HepG2 (cell line): ENCODE measurements around the gene RPL5. TPM values are rescaled to one million over a fixed set of nuclear protein-coding genes. Genes with fewer than 3 reads are reported as not detected.

Experiments
- ATF5 ChIP-seq: sonication (generic); formaldehyde crosslinking; IDR thresholded peaks from 2 replicates; pipeline ENCODE4 v1.4.0; 2020; ENCODE audit warnings: mild to moderate bottlenecking, low read depth, missing genetic modification reagents
- CREB1 ChIP-seq, 2 experiments: fragments of 450-650 bp in 1 of 2; IDR thresholded peaks; 2 replicates each; pipeline ENCODE4 v1.6.1; 2016 to 2017; ENCODE audit warnings: control low read depth in 1 of 2, mild to moderate bottlenecking in 1 of 2, missing compliant biosample characterization in 1 of 2, missing genetic modification characterization in 1 of 2
- ESRRA ChIP-seq: sonication (generic); formaldehyde crosslinking; IDR thresholded peaks from 2 replicates; pipeline ENCODE4 v1.5.1; 2020; ENCODE audit warnings: mild to moderate bottlenecking, low read depth, missing genetic modification reagents
- FOXP1 ChIP-seq, 2 experiments: fragments of 450-650 bp in 1 of 2; IDR thresholded peaks; 2 replicates each; pipeline ENCODE4 v1.6.1; 2017 to 2018; ENCODE audit warnings: antibody characterized with exemption in 1 of 2
- HDAC2 ChIP-seq: sonication (generic); formaldehyde crosslinking; IDR thresholded peaks from 2 replicates; pipeline ENCODE4 v1.4.0; 2020; ENCODE audit warnings: missing genetic modification reagents
- HHEX ChIP-seq: IDR thresholded peaks from 2 replicates; pipeline ENCODE4 v1.6.1; 2016; ENCODE audit warnings: control low read depth
- HNRNPLL ChIP-seq: fragments of 200-400 bp; formaldehyde crosslinking; IDR thresholded peaks from 2 replicates; pipeline ENCODE4 v1.6.1; 2017; ENCODE audit warnings: mild to moderate bottlenecking, low read depth, low read length; ENCODE audit not compliant: poor library complexity, severe bottlenecking
- JDP2 ChIP-seq: sonication (generic); formaldehyde crosslinking; IDR thresholded peaks from 2 replicates; pipeline ENCODE4 v1.8.1; 2022; ENCODE audit warnings: missing genetic modification reagents, borderline replicate concordance
- JUN ChIP-seq: sonication (generic); formaldehyde crosslinking; IDR thresholded peaks from 2 replicates; pipeline ENCODE4 v1.4.0; 2020; ENCODE audit warnings: mild to moderate bottlenecking, missing genetic modification reagents
- MZF1 ChIP-seq: sonication (generic); formaldehyde crosslinking; IDR thresholded peaks from 2 replicates; pipeline ENCODE4 v1.8.1; 2023; ENCODE audit warnings: mild to moderate bottlenecking, missing genetic modification reagents, borderline replicate concordance
- NR3C1 ChIP-seq: sonication (generic); formaldehyde crosslinking; IDR thresholded peaks from 2 replicates; pipeline ENCODE4 v1.4.0; 2020; ENCODE audit warnings: missing genetic modification reagents
- SATB2 ChIP-seq: sonication (generic); formaldehyde crosslinking; IDR thresholded peaks from 2 replicates; pipeline ENCODE4 v1.5.0; 2020; ENCODE audit warnings: missing genetic modification reagents
- TBX2 ChIP-seq: sonication (generic); formaldehyde crosslinking; IDR thresholded peaks from 2 replicates; pipeline ENCODE4 v1.5.0; 2020; ENCODE audit warnings: missing genetic modification reagents, mild to moderate bottlenecking, borderline replicate concordance
- TCF7 ChIP-seq: sonication (generic); IDR thresholded peaks from 2 replicates; pipeline ENCODE4 v1.6.1; 2016; ENCODE audit warnings: antibody characterized with exemption, low read depth
- TEAD3 ChIP-seq: optimal IDR thresholded peaks from 2 replicates; pipeline ENCODE3; 2016; ENCODE audit warnings: borderline replicate concordance
- ZBTB8A ChIP-seq: sonication (generic); formaldehyde crosslinking; IDR thresholded peaks from 2 replicates; pipeline ENCODE4 v1.4.0; 2020; ENCODE audit warnings: mild to moderate bottlenecking, low read depth, missing genetic modification reagents, borderline replicate concordance
- ZNF431 ChIP-seq: sonication (generic); formaldehyde crosslinking; IDR thresholded peaks from 2 replicates; pipeline ENCODE4 v1.9.0; 2022; ENCODE audit warnings: missing genetic modification reagents, low read depth, mild to moderate bottlenecking, borderline replicate concordance
- ZNF441 ChIP-seq: sonication (generic); formaldehyde crosslinking; IDR thresholded peaks from 2 replicates; pipeline ENCODE4 v1.7.0; 2021; ENCODE audit warnings: missing genetic modification reagents, borderline replicate concordance
- ZNF543 ChIP-seq: sonication (generic); formaldehyde crosslinking; IDR thresholded peaks from 2 replicates; pipeline ENCODE4 v1.4.0; 2020; ENCODE audit warnings: mild to moderate bottlenecking, missing genetic modification reagents
- ZNF589 ChIP-seq: sonication (generic); formaldehyde crosslinking; conservative IDR thresholded peaks from 2 replicates; pipeline ENCODE4 v1.8.0; 2022; ENCODE audit warnings: mild to moderate bottlenecking, moderate library complexity, missing genetic modification reagents
- ZNF768 ChIP-seq: sonication (generic); formaldehyde crosslinking; IDR thresholded peaks from 2 replicates; pipeline ENCODE4 v1.4.0; 2020; ENCODE audit warnings: missing genetic modification reagents
- polyA plus RNA-seq, 8 experiments: library from polyadenylated mRNA; depleted of rRNA in 3 of 8; stranded (reverse) in 7 of 8; unstranded in 1 of 8; fragments of >200 nt; fragmentation: Illumina TruSeq in 4 of 8; extraction: Trizol in 4 of 8; gene quantifications; 2 replicates each; pipeline versions ENCODE4 v1.2.1 to v1.2.3, GENCODE V29; 2011 to 2016; ENCODE audit warnings: low read depth in 4 of 8, missing spikeins in 1 of 8, mixed read lengths in 1 of 8; ENCODE audit not compliant: insufficient read depth in 1 of 8
- total RNA-seq, 5 experiments: library from RNA; depleted of rRNA; stranded (reverse); fragments of >200 nt; fragmentation: Illumina TruSeq; extraction: Trizol; gene quantifications; 2 replicates each; pipeline ENCODE4 v1.2.3, GENCODE V29; 2016; ENCODE audit warnings: low read depth in 1 of 5

The RPL5 gene
- total and polyA plus RNA-seq, 2 of the 13 experiments (the other 11 are each of a cell fraction or from before 2014, with no cell fraction given) = 2,304 to 2,520 TPM

- TF ChIP-seq ATF5 (CRISPR knock-in tag) (peak; percentile 99), HHEX (CRISPR knock-in tag) (no peak), SATB2 (peak; percentile 99), FOXP1 (IDR thresholded peaks at IDR 0.05) (no peak), FOXP1 (CRISPR knock-in tag; IDR thresholded peaks at IDR 0.05) (no peak), HDAC2 (CRISPR knock-in tag) (peak; percentile 66), ZBTB8A (peak; percentile 97), ZNF543 (CRISPR knock-in tag) (peak; percentile 95), CREB1 (IDR thresholded peaks at IDR 0.05) (peak; percentile 70), CREB1 (CRISPR knock-in tag; IDR thresholded peaks at IDR 0.05) (peak; percentile 64), ZNF431 (CRISPR knock-in tag) (peak; percentile 92; the same call in 1 of the 2 replicates), MZF1 (CRISPR knock-in tag) (peak; percentile 87; the same call in 1 of the 2 replicates), NR3C1 (CRISPR knock-in tag) (no peak), TCF7 (no peak), HNRNPLL (peak; percentile 85), ZNF589 (CRISPR knock-in tag) (peak; percentile 95), TEAD3 (peak; percentile 85), TBX2 (CRISPR knock-in tag) (peak; percentile 95), ZNF768 (peak; percentile 59; the same call in 1 of the 2 replicates), ZNF441 (CRISPR knock-in tag) (peak; percentile 95), JDP2 (CRISPR knock-in tag) (peak; percentile 29; the same call in 1 of the 2 replicates), JUN (CRISPR knock-in tag) (peak; percentile 86), ESRRA (peak; percentile 74; the same call in 1 of the 2 replicates)
These were observed 47.0 kb upstream of the RPL5 start, which contains the start of gene EVI5 (continued) for GRCh38 chr1:92784639-92785500.
